ENCODE data around the gene ESAM. TPM values are rescaled to one million over a fixed set of nuclear protein-coding genes. Genes with fewer than 3 reads are reported as not detected.

ESAM gene
- total and polyA plus RNA-seq, 2 of the 8 experiments (the other 6 are each of a cell fraction or from before 2014, with no cell fraction given): 0.09 TPM; not detected in 1

DNA sequence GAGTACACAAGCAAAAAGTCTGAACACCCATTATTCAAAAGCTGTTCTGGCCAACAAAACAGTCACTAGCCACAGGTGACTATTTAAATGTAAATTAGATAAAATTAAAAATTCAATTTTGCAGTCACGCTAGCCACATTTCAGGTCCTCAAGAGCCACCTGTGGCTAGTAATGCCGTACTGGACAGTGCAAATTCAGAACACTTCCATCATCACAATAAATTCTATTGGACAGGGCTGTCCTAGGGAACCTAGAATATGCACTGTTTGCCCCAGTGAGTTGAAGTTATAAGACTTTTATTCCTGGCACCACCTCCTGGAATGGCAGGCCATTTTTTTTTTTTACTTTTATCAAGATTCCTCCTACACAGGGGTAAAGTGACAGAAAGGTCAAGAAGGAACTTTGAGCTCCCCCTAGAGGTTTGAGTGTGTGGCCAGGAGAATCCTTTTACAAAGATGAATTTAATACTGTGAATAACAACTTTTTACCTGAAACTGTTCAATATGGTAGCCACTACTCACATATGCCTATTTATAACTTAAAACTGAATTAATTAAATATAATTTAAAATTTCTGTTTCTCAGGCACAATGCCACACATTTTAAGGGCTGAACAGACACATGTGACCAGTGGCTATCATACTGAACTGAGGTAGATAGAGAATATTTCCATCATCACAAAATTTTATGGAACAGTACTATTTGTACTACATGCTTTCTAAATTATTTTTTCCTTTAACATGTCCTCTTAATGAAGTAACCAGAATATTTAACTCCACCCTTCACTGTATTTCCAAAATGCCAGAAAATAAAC is 31.6 kb upstream of the ESAM start (continued):
- no peak for TF ChIP-seq CBX5 (IDR thresholded peaks at IDR 0.05; ENCODE audit: low read depth, low read length)
